Liver (tissue), 3 donors: ENCODE data around the gene PTBP3.

Source experiments
- EGR1 ChIP-seq, 2 donors: IDR thresholded peaks; 2 replicates each; pipeline ENCODE4 v1.6.1; 2016 to 2018; ENCODE audit warnings: antibody characterized with exemption in 2 of 2, low read depth in 2 of 2
- RAD21 ChIP-seq, 2 donors: IDR thresholded peaks; 2 replicates each; pipeline ENCODE4 v1.6.1; 2016; ENCODE audit warnings: antibody characterized with exemption in 2 of 2, mild to moderate bottlenecking in 2 of 2
- TAF1 ChIP-seq: conservative IDR thresholded peaks from 2 replicates; pipeline ENCODE4 v1.6.1; 2016; ENCODE audit warnings: antibody characterized with exemption, mild to moderate bottlenecking
- YY1 ChIP-seq: IDR thresholded peaks from 2 replicates; pipeline ENCODE4 v1.6.1; 2016; ENCODE audit warnings: antibody characterized with exemption, mild to moderate bottlenecking
- TF ChIP-seq, protein P1 (sequence below): fragments of 150-350 bp; IDR thresholded peaks from 2 replicates; pipeline ENCODE4 v1.5.1; 2017; ENCODE audit warnings: improper control_type of control experiment, low read depth, low read length; ENCODE audit not compliant: missing input control
- TF ChIP-seq, protein P2 (sequence below): IDR thresholded peaks from 2 replicates; pipeline ENCODE4 v1.6.1; 2016; ENCODE audit warnings: antibody characterized with exemption, mild to moderate bottlenecking
- TF ChIP-seq, protein P3 (sequence below): IDR thresholded peaks from 2 replicates; pipeline ENCODE4 v1.6.1; 2016; ENCODE audit warnings: antibody characterized with exemption
- donor health status: healthy.
- donor health status: healthy.

DNA sequence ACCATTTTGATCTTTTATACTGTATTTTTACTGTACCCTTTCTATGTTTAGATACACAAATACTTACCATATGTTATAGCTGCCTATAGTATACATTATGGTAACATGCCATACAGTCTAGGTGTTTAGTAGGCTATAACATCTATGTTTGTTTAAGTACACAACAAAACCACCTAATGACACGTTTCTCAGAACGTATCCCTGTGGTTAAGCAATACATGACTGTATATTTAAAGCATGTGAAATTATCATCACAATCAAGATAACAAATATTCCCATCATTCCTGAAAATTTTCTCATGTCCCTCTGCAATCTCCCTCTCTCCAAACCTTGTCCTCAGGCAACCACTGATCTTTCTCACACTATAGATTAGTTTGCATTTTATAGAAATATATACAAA is 91.9 kb downstream of the PTBP3 start:
- TF ChIP-seq, protein P1, sequence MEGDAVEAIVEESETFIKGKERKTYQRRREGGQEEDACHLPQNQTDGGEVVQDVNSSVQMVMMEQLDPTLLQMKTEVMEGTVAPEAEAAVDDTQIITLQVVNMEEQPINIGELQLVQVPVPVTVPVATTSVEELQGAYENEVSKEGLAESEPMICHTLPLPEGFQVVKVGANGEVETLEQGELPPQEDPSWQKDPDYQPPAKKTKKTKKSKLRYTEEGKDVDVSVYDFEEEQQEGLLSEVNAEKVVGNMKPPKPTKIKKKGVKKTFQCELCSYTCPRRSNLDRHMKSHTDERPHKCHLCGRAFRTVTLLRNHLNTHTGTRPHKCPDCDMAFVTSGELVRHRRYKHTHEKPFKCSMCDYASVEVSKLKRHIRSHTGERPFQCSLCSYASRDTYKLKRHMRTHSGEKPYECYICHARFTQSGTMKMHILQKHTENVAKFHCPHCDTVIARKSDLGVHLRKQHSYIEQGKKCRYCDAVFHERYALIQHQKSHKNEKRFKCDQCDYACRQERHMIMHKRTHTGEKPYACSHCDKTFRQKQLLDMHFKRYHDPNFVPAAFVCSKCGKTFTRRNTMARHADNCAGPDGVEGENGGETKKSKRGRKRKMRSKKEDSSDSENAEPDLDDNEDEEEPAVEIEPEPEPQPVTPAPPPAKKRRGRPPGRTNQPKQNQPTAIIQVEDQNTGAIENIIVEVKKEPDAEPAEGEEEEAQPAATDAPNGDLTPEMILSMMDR = no peak
- no peak for TF ChIP-seq TAF1
- TF ChIP-seq YY1 = no peak
- no peak for TF ChIP-seq EGR1 (IDR thresholded peaks at IDR 0.05; ENCODE audit: low read depth in 2 of 2)
- TF ChIP-seq, protein P2, sequence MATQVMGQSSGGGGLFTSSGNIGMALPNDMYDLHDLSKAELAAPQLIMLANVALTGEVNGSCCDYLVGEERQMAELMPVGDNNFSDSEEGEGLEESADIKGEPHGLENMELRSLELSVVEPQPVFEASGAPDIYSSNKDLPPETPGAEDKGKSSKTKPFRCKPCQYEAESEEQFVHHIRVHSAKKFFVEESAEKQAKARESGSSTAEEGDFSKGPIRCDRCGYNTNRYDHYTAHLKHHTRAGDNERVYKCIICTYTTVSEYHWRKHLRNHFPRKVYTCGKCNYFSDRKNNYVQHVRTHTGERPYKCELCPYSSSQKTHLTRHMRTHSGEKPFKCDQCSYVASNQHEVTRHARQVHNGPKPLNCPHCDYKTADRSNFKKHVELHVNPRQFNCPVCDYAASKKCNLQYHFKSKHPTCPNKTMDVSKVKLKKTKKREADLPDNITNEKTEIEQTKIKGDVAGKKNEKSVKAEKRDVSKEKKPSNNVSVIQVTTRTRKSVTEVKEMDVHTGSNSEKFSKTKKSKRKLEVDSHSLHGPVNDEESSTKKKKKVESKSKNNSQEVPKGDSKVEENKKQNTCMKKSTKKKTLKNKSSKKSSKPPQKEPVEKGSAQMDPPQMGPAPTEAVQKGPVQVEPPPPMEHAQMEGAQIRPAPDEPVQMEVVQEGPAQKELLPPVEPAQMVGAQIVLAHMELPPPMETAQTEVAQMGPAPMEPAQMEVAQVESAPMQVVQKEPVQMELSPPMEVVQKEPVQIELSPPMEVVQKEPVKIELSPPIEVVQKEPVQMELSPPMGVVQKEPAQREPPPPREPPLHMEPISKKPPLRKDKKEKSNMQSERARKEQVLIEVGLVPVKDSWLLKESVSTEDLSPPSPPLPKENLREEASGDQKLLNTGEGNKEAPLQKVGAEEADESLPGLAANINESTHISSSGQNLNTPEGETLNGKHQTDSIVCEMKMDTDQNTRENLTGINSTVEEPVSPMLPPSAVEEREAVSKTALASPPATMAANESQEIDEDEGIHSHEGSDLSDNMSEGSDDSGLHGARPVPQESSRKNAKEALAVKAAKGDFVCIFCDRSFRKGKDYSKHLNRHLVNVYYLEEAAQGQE = no peak
- TF ChIP-seq RAD21 (IDR thresholded peaks at IDR 0.05) = no peak
- TF ChIP-seq, protein P3, sequence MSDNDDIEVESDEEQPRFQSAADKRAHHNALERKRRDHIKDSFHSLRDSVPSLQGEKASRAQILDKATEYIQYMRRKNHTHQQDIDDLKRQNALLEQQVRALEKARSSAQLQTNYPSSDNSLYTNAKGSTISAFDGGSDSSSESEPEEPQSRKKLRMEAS = no peak
